Fibroblast of peridontal ligament (primary cell): Measurements from ENCODE around the gene L1TD1.
"Not testable (repeated sequence)": the region's sequence is repeated elsewhere in the genome, so short reads cannot be mapped to it uniquely, and the experiment has no call there.

Experiments used
- DNase-seq: peaks from one replicate; pipeline ENCODE4 v3.0.0-alpha.2; 2010; ENCODE audit errors: extremely low read depth

L1TD1 gene

GRCh38 chr1:62237950-62238374 lies 43.3 kb downstream of the L1TD1 start:
- DNase-seq, result no peak

- no peak for DNase-seq
Measured at GRCh38 chr1:62238507-62238906, 43.9 kb downstream of the L1TD1 start.

GRCh38 chr1:62239652-62240403 lies 45.2 kb downstream of the L1TD1 start:
- DNase-seq, result not testable (repeated sequence)

GRCh38 chr1:62240651-62241370 lies 46.2 kb downstream of the L1TD1 start:
- no peak for DNase-seq

- DNase-seq, result no peak
Measured at GRCh38 chr1:62241371-62242131, 46.9 kb downstream of the L1TD1 start.

GRCh38 chr1:62244380-62244779 lies 49.7 kb downstream of the L1TD1 start:
- DNase-seq, result not testable (repeated sequence)

GRCh38 chr1:62245201-62245600 lies 50.6 kb downstream of the L1TD1 start:
- no peak for DNase-seq

GRCh38 chr1:62247391-62248168 lies 52.9 kb downstream of the L1TD1 start:
- no peak for DNase-seq

- DNase-seq, result no peak
Measured at GRCh38 chr1:62250126-62250726, 55.6 kb downstream of the L1TD1 start.

GRCh38 chr1:62259551-62259950 lies 64.9 kb downstream of the L1TD1 start:
- DNase-seq, result no peak

- DNase-seq, result no peak
Measured at GRCh38 chr1:62260688-62261087, 66.0 kb downstream of the L1TD1 start.
